GM18907 (cell line): Measurements from ENCODE around the gene RAPGEF6.
A peak's percentile ranks its signal among the peaks of the same experiment; 100 is the strongest.
"Not testable (repeated sequence)": the region's sequence is repeated elsewhere in the genome, so short reads cannot be mapped to it uniquely, and the experiment has no call there.

Source experiments
- ATAC-seq: cut with Tn5 transposase; IDR thresholded peaks from one replicate; pipeline ENCODE4 v1.9.1; 2021; ENCODE audit warnings: mild to moderate bottlenecking, moderate library complexity; ENCODE audit not compliant: unreplicated experiment

The RAPGEF6 gene

GRCh38 chr5:131509801-131510200, 125.2 kb downstream of the RAPGEF6 start:
- ATAC-seq: no peak

GRCh38 chr5:131505237-131505908, 129.7 kb downstream of the RAPGEF6 start:
- ATAC-seq: no peak

GRCh38 chr5:131496400-131496713, 138.7 kb downstream of the RAPGEF6 start:
- peak; percentile 93 for ATAC-seq

- peak; percentile 30 for ATAC-seq
Measured at GRCh38 chr5:131495536-131496399, 139.3 kb downstream of the RAPGEF6 start.

- ATAC-seq: no peak
Measured at GRCh38 chr5:131491749-131492148, 143.3 kb downstream of the RAPGEF6 start.

GRCh38 chr5:131488463-131488862, 146.6 kb downstream of the RAPGEF6 start:
- peak; percentile 86 for ATAC-seq

- not testable (repeated sequence) for ATAC-seq
Measured at GRCh38 chr5:131487371-131487770, 147.7 kb downstream of the RAPGEF6 start.

- no peak for ATAC-seq
Measured at GRCh38 chr5:131482617-131483016, 152.4 kb downstream of the RAPGEF6 start.

- ATAC-seq: no peak
Measured at GRCh38 chr5:131481569-131481968, 153.5 kb downstream of the RAPGEF6 start.

- no peak for ATAC-seq
Measured at GRCh38 chr5:131475541-131475941, 159.5 kb downstream of the RAPGEF6 start.

GRCh38 chr5:131473731-131474130, 161.3 kb downstream of the RAPGEF6 start:
- no peak for ATAC-seq

GRCh38 chr5:131466171-131466766, 168.8 kb downstream of the RAPGEF6 start:
- ATAC-seq: no peak

- ATAC-seq: no peak
Measured at GRCh38 chr5:131463656-131464055, 171.4 kb downstream of the RAPGEF6 start.

GRCh38 chr5:131462454-131462853, 172.6 kb downstream of the RAPGEF6 start:
- no peak for ATAC-seq

- no peak for ATAC-seq
Measured at GRCh38 chr5:131461742-131462141, 173.3 kb downstream of the RAPGEF6 start.

- no peak for ATAC-seq
Measured at GRCh38 chr5:131460867-131461572, 174.0 kb downstream of the RAPGEF6 start.

GRCh38 chr5:131460133-131460532, 174.9 kb downstream of the RAPGEF6 start:
- ATAC-seq: no peak

GRCh38 chr5:131459216-131459615, 175.8 kb downstream of the RAPGEF6 start:
- ATAC-seq: no peak

GRCh38 chr5:131457193-131457592, 177.8 kb downstream of the RAPGEF6 start:
- ATAC-seq: no peak

- no peak for ATAC-seq
Measured at GRCh38 chr5:131450941-131451340, 184.1 kb downstream of the RAPGEF6 start.

- ATAC-seq: no peak
Measured at GRCh38 chr5:131441184-131441583, 193.8 kb downstream of the RAPGEF6 start.
